ENCODE results near the gene ATP6V1B1.

GRCh38 chr2:70943205-70943871 is 7.6 kb downstream of the ATP6V1B1 start:
- no peak for TF ChIP-seq CTCF (IDR thresholded peaks at IDR 0.05)
- TF ChIP-seq POLR2A (IDR thresholded peaks at IDR 0.05) = no peak

All from esophagus squamous epithelium (tissue), 4 donors.